Measurements from ENCODE around the gene SMYD3.

DNA sequence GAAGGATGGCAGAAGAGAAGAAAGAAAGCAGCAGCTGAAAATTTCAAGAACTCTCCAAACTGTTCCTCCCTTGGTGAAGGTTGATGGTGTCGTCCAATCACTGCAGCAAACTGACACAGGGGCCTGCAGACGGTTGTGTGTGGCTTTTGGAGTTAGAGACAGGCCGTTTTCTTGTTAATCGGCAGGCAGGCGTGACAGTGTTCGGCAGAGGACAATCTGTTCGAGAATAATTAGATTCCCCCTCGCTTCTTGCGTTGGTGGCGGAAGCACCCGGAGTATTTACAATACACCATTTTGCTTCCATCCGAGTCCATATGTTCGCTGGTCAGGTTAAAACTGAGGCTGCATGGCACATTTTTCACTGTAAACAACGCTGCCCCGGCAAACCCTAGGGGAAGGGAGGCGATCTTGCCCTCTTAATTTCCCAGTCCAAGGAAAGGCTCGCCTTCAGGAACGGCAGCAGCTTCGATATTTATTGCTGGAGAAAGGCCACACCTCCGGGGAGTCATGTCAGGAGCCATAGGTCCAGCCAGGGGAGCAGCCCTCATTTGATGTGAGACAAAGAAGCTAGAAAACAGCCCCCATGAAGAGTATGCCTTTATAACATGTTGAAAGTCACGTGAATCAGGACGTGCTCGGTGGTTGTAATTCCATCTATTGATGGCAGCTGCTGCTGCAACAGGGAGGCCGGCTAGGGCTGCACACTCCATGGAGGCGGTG is 360.1 kb downstream of the SMYD3 start:
- TF ChIP-seq, protein P1, sequence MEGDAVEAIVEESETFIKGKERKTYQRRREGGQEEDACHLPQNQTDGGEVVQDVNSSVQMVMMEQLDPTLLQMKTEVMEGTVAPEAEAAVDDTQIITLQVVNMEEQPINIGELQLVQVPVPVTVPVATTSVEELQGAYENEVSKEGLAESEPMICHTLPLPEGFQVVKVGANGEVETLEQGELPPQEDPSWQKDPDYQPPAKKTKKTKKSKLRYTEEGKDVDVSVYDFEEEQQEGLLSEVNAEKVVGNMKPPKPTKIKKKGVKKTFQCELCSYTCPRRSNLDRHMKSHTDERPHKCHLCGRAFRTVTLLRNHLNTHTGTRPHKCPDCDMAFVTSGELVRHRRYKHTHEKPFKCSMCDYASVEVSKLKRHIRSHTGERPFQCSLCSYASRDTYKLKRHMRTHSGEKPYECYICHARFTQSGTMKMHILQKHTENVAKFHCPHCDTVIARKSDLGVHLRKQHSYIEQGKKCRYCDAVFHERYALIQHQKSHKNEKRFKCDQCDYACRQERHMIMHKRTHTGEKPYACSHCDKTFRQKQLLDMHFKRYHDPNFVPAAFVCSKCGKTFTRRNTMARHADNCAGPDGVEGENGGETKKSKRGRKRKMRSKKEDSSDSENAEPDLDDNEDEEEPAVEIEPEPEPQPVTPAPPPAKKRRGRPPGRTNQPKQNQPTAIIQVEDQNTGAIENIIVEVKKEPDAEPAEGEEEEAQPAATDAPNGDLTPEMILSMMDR (IDR thresholded peaks at IDR 0.05; ENCODE audit: poor library complexity) = no peak
- no peak for TF ChIP-seq EZH2 (IDR thresholded peaks at IDR 0.05; ENCODE audit: borderline replicate concordance)

Data from hepatocyte (in vitro differentiated cells).